GM19025 (cell line): Measurements from ENCODE around the gene ZCCHC14.
"Not testable (repeated sequence)": the region's sequence is repeated elsewhere in the genome, so short reads cannot be mapped to it uniquely, and the experiment has no call there.

Experiments
- ATAC-seq: cut with Tn5 transposase; IDR thresholded peaks from one replicate; pipeline ENCODE4 v1.9.1; 2021; ENCODE audit warnings: mild to moderate bottlenecking, low read depth, moderate library complexity; ENCODE audit not compliant: unreplicated experiment

Gene ZCCHC14

DNA sequence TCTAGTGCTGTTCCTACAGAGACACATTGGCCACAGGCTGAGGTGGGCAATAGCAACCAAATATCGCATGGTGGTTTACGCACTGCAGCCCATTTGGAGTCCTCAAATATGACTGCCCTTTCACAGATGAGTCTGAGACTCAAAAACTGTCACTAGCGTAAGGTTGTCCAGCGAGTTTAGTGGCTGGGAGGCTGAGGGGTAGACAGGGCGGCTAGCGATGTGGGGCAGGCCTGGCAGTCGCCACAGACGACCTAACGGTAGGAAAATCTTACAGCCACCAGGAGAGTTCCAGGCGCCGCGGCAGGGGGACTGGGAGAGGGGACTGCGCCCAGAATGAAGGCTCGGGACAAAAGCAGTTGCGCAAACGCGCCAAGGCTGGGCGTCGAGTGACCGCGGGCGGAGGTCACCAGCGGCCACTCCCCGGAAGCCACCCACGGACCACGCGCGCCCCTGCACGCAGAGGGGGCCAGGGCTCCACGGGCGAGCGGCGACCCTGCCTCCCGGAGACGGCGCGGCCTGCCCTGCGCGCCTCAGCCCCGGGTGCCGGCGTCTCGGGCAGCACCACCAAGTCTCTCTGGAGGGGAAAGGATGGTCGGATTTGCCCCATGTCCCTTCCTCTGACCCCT lies 101.4 kb downstream of the ZCCHC14 start:
- no peak for ATAC-seq

DNA sequence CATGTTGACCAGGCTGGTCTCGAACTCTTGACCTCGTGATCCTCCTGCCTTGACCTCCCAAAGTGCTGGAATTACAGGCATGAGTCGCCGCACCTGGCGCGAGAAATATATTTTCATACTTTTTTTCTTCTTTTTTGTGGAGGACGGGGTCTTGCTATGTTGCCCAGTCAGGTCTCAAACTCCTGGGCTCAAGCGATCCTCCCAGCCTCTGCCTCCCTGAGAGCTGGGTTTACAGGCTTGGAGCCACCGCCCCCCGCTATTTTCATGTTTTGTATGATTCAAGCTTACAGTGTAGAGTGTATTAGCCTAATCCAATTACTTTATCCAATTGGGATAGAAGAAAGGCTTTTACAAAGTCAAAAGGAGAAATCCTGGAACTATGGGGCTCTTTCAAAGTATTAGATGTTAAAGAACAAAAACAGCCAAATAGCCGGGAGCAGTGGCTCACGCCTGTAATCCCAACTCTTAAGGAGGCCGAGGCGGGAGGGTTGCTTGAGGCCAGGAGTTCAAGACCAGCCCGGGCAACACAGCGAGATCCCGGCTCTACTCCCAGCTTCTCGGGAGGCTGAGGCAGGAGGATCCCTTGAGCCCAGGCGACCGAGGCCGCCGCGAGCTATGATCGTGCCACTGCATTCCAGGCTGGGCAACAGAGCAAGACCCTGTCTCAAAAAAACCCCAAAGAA lies 102.0 kb downstream of the ZCCHC14 start:
- ATAC-seq: no peak

DNA sequence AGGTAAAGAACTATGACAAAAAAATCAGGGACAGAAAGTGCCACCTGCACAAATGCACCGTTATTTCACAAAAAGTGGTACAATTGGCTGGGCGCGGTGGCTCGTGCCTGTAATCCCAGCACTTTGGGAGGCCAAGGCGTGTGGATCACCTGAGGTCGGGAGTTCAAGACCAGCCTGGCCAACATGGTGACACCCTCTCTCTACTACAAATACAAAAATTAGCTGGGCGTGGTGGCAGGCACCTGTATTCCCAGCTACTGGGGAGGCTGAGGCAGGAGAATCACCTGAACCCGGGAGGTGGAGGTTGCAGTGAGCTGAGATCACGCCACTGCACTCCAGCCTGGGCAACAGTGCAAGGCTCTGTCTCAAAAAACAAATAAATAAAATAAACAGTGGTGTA lies 102.9 kb downstream of the ZCCHC14 start:
- ATAC-seq: not testable (repeated sequence)

DNA sequence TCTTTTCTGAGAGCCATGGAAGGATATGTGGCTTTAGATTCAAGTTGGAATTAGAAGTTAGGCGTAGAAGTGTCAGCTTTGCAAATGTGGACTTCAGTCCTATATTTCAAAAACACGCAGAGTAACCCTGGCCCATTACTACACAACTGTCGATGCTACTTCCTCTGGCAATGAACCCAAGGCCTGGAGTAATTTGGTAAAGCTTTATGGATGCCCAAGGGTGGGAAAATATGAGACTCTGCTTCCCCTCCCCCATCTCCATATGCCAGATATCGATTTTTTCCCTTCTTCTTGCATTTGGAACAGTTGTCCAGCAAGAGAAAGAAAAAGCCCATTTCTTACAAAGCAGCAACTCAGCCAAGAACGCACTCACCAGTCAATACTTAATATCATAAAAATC lies 103.6 kb downstream of the ZCCHC14 start:
- ATAC-seq: no peak

DNA sequence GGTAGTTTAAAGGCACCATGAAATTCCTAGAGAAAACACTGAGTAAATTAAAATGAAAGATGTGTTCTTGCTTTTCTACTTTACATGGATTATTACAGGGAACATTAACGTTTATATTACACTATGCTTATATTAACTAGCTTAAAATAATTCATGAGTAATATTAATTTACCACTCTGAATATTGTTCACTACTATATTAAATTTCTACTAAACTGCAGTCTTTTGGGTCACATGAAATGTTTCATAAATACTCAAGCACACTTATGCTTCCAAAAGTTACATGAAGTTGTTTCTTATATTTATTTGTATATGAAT lies 104.0 kb downstream of the ZCCHC14 start:
- no peak for ATAC-seq

DNA sequence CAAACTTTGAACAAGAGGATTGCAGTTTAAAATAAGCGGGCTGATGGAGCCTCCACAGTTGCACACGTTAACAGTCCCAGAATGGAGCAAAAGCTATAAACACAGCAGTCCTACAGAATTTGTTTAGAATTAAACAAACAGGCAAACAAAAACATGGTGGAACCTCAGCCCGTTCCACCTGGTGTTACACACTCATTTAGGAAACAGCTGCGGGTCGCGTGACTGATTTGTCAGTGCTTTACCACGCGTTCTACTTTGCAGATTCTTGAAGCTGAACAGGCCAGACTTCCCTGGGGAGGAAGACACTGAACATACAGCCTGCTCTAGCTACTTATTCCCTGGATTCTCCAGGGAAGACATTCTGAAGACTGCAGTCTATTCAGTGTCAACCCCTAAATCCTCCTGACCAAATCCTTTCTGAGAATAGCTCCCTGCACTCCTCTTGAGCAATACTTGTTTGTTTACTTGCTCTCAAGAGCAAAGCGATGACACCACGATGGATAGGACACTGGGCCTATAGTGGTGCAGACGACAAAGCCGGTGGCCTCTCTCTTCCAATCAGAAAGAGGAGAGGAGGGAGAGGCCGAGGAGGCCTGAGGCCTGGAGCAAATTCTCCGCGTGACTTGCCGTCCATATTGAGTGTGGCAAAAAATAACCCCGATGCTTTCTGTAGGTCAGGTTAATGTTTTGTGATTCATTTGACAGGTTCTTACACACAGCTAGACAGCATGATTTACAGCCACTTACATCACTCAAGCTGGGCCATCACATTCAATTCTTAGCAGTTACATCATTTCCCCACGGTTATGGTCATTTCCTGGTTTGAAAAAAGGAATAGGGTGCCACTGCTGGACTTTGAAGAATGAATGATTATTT lies 104.6 kb downstream of the ZCCHC14 start:
- ATAC-seq: peak; percentile 45

DNA sequence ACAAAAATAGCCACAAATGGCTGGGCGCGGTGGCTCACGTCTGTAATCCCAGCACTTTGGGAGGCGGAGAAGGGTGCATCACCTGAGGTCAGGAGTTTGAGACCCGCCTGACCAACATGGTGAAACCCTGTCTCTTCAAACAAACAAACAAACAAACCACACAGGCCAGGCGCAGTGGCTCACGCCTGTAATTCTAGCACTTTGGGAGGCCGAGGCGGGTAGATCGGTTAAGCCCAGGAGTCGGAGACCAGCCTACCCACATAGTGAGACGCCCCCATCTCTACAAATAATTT lies 108.0 kb downstream of the ZCCHC14 start:
- ATAC-seq: not testable (repeated sequence)

DNA sequence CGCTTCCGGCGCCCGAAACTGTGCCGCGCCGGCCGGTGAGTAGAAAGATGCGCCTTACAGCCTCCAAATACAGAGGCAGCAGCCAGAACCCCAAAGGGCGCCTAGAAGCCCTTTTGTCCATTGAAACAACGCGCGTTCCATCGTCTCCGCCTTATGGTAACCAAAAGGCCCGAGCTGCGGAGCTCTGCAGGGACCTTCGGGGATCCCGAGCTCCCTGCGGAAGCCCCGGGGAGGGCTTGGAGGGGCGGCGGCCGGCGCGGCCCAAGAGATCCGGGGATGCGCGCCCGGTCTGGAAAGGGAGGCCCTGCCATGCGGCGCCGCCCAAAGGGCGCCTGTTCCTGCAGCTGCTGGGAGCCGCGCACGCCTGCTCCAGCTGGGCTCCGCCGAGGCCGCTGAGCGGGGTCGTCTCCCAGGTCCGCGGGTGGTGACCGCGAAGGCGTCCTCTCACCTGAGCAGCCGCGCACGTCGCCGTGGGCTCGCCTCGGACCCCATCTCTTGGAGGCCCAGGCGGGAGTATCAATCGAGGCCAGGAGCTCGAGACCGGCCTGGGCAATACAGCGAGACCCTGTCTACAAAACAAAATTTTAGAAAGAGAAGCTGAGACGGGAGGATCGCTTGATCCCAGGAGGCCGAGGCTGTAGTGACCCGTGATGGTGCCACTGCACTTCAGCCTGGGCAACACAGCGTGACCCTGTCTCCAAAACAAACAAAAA lies 108.5 kb downstream of the ZCCHC14 start:
- peak; percentile 30 for ATAC-seq

DNA sequence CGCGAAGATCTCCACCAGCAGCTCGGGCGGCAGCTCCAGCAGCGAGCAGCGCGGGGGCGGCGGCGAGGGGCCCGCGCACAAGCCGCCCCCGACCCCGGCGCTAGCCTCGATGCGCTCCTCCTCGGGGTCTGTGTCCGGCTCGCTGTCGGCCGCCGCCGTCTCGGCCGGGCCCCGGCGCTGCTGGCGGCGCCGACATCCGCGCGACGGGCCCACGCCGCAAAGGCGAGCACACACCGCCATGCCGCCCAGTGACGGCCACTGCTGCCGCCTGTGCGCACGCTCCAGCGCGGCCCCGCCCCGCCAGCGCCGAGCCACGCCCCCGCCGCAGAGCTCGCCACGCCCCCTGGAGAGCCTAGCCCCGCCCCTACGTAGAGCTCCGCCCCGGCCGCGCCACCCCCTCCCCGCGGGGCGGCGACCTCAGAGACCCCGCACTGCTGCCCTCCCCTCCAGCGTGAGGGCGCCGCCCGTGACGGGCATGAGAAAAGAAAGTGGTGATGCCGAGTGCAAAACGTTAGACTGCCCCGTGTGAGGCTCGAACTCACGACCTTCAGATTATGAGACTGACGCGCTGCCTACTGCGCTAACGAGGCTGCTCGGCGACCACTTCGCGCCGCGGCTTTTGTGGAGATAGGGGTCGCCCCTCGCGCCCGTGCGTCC lies 109.2 kb downstream of the ZCCHC14 start, which contains the start of gene FBXO31:
TSS of gene FBXO31 (minus strand) at position 272 of the 657 bp plus-strand sequence. CDS start at position 240, 32 bp downstream.
- peak; percentile 36 for ATAC-seq

DNA sequence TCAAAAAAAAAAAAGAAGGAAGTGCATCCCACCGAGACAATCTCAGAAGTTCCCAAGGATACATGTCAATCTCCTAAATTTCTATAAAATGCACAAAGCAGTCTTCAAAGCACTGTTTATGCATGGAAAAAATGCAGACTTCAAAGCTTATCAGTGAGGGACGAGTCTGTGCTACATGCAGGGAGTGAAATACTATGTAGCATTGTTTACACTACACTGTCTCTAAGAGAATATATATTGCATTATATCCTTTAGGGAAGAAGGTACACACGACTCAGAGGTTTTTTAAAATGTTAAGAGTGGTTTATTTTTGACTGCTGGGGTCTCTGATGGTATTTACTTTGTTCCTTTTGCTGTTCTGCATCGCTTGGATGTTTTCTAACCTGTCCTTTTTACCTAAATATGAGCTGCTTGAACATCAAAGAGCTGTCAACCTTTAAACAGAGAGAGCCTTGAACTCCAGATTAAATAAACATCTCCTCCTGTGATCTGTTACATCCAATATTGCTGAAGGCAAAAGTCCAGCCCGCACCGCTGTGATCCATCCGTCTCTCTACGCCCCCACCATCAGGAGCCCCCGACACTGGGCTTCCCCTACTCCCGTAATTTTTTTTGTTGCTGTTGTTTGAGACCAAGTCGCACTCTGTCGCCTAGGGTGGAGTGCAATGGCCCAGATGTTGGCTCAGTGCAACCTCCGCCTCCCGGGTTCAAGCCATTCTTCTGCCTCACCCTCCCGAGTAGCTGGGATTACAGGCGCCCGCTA lies 110.6 kb downstream of the ZCCHC14 start:
- ATAC-seq: no peak

DNA sequence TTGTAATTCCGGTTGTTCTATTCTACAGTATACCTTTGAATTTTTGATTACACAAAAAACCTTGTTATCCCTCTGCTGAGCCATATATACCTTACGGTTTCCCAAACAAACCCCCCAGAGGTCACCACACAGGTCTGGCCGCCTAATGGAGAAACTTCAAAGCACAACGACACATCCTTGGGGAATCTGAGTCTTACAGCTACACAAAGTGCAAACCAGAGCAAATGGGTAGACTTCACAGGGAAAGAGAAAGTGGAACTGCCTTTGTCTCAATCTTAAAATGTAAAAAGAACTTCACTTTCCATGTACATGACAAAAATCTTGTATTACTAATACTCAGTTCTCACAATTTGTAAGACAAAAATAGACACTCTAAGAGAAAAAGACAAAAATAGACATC lies 111.9 kb downstream of the ZCCHC14 start:
- no peak for ATAC-seq

DNA sequence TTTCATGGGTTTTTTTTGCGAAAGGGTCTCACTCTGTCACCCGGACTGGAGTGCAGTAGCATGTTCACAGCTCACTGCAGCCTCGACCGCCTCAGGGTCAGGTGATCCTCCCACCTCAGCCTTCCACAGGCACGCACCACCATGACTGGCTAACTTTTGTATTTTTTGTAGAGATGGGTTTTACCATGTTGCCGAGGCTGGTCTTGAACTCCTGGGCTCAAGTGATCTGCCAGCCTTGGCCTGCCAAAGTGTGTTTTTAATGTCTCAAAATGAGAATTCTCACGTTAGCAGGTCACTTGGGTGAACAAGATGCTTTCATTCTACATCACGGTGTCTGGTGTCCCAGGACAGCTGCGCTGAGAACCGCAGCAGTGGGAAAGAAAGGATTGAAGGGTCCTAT lies 112.4 kb downstream of the ZCCHC14 start:
- ATAC-seq: no peak

DNA sequence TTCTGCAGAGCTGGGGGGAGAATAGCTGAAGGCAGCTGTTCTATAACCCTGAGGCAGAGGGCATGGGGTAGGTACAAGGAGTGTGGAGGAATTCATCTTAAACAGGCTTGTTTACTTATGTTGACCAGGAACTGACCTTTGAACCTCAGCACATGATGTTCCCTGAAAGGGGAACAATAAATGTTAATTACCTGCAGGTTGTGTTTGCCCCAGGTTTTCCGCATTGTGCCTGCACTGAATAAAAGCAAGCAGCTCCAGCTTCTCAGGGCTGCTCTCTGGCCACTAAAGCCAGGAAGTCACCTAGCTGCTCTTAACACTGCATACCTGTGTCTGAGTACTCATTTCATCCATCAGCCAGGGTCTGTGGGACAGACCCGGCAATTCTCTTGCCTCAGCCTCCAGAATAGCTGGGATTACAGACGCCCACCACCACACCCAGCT lies 113.5 kb downstream of the ZCCHC14 start:
- ATAC-seq: not testable (repeated sequence)

DNA sequence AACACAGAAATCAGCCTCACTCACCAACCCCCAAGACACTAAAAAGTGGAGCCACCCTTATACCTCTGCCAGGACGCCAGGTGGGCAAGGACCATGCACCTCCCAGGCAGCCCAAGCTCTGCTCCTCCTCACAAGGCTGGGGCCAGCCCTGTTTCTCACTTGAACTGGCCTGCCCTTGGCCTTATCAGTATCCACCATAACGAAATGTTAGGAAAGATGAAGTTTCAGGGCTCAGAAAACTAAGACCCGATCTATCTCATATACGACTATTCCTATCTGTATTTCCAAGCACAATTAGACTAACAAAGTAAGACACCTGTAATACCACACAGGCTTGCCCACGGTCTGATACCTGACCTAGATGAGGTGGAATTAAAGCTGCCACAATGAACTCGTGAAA lies 116.2 kb downstream of the ZCCHC14 start:
- ATAC-seq: no peak

DNA sequence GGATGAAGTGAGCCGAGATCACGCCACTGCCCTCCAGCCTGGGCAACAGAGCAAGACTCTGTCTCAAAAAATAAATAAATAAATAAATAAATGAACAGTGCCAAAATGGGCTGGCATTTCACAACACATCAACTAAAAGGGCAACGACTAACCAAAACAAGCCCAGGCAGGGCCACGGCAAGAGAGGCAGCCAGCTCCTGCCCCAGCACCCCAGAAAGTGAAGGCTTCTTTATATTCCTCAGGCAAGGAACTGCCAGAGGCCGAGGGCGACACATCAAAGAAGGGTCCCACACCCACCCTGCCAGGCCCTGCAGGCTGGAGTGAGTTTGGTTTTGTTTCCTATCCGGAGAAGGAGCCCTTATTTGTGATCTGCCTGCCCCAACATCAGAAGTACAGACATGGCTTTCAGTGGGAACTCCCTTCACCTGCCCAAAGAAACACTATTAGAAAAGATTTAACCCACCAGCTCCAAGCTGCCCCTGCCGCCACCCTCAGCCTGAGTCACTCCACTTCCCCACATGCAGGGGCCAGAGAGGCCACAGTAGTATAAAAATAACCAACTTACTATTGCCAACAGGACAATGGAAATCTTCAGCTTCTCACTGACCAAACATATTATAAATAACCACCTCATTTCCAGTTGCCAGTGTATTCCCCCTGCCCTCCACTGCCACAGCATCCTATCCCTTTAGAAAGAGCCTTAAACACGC lies 117.2 kb downstream of the ZCCHC14 start:
- no peak for ATAC-seq

DNA sequence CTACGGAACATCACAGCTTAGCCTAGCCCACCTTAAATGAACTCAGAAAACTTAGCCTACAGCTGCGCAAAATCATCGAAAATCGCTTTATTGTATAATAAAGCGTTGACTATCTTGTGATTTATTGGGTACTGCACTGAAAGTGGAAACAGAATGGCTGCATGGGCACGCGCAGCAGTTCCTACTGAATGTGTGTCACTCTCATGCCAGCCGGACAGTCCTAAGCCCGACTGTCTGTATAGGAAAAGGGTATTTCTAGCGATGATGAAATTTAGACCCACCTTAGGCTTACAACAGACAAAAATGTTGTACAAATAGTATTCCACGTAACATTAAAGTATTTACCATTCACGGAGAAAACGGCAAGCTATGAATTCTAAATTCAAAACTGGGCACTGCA lies 118.5 kb downstream of the ZCCHC14 start:
- ATAC-seq: no peak

DNA sequence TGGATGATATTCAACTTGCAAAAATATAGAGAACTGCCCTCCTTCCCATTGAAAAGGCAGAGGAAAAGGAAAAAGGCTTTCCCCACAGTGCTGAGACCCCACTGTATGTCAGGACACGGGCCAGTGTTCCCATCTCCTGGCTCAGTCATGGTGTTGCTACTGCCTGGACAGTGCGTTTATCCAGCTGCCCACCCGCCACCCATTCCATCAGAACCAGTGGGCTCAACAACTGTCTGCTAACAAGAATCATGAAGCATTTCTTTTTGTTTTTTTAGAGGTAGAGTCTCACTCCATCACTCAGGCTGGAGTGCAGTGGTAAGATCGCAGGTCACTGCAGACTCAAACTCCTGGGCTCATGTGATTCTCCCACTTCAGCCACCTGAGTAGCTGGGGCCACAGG lies 120.5 kb downstream of the ZCCHC14 start:
- no peak for ATAC-seq

DNA sequence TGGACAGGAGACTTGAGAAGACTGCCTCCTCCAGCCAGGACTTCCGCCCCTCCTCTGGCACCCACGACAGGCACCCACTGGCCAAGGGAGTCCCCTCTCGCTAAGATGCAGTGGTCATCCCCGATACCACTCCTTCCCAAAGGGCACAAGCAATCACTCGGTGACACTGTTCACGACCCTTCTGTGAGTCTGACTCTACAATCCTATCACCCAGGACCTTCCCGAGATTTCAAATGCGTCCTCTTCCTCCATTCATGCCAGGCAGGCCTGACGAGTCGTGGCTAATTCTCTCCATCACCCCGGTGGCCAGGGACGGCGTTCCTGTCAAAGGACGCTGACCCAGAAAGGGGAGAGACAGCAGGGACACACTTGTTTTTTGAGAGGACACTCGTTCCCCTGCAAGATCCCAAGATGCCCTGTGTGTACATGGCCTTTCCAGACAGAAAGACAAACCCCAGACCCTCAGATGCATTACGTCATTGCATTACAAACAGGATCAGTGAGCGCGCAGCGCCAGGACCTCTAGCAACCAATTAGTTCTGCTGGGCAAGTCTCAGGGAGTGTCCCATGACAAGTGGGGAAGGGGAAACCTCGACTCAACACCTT lies 121.5 kb downstream of the ZCCHC14 start:
- no peak for ATAC-seq
